ENCODE measurements around the gene CA9. TPM values are rescaled to one million over a fixed set of nuclear protein-coding genes. Genes with fewer than 3 reads are reported as not detected.
A peak's percentile ranks its signal among the peaks of the same experiment; 100 is the strongest.

CA9 gene
- total and polyA plus RNA-seq, 9 of the 15 experiments (the other 6 are each of a cell fraction or from before 2014, with no cell fraction given), result 0.15 to 10.6 (median 0.60) TPM; not detected in 4

- TF ChIP-seq ZNF695 (CRISPR knock-in tag; IDR thresholded peaks at IDR 0.05) (no peak), NFRKB (IDR thresholded peaks at IDR 0.05; ENCODE audit: low read depth) (no peak), GMEB1 (CRISPR knock-in tag; IDR thresholded peaks at IDR 0.05) (no peak), HMG20B (CRISPR knock-in tag; IDR thresholded peaks at IDR 0.05) (no peak), FOXO4 (CRISPR knock-in tag; IDR thresholded peaks at IDR 0.05) (no peak), ZNF41 (CRISPR knock-in tag; conservative IDR thresholded peaks at IDR 0.05) (no peak), IRF2 (CRISPR knock-in tag; IDR thresholded peaks at IDR 0.05) (no peak), STAT5B (CRISPR knock-in tag; IDR thresholded peaks at IDR 0.05) (no peak), NCOA6 (IDR thresholded peaks at IDR 0.05) (no peak), CBFA2T3 (IDR thresholded peaks at IDR 0.05) (peak; percentile 79), SNIP1 (IDR thresholded peaks at IDR 0.05; ENCODE audit: low read depth) (no peak), ZNF512 (tag; IDR thresholded peaks at IDR 0.05) (no peak), PHF20 (IDR thresholded peaks at IDR 0.05; ENCODE audit: partially characterized antibody) (no peak), TAF1 (IDR thresholded peaks at IDR 0.05; ENCODE audit: control insufficient read depth, extremely low read depth, insufficient read depth, low read length, severe bottlenecking) (peak; percentile 43), ETS2 (tag; IDR thresholded peaks at IDR 0.05; ENCODE audit: borderline replicate concordance, poor library complexity, severe bottlenecking) (no peak), RNF2 (IDR thresholded peaks at IDR 0.05) (no peak), FOXJ3 (CRISPR knock-in tag; IDR thresholded peaks at IDR 0.05) (no peak)
- TF ChIP-seq, protein P1, sequence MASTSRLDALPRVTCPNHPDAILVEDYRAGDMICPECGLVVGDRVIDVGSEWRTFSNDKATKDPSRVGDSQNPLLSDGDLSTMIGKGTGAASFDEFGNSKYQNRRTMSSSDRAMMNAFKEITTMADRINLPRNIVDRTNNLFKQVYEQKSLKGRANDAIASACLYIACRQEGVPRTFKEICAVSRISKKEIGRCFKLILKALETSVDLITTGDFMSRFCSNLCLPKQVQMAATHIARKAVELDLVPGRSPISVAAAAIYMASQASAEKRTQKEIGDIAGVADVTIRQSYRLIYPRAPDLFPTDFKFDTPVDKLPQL (IDR thresholded peaks at IDR 0.05; ENCODE audit: extremely low read depth, insufficient read length), result no peak
- TF ChIP-seq, protein P2, sequence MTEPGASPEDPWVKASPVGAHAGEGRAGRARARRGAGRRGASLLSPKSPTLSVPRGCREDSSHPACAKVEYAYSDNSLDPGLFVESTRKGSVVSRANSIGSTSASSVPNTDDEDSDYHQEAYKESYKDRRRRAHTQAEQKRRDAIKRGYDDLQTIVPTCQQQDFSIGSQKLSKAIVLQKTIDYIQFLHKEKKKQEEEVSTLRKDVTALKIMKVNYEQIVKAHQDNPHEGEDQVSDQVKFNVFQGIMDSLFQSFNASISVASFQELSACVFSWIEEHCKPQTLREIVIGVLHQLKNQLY (CRISPR knock-in tag; conservative IDR thresholded peaks at IDR 0.05), result no peak
Observed at GRCh38 chr9:35727676-35728040, 53.9 kb downstream of the CA9 start (continued).

Measured in K562 (cell line).